CD4-positive, CD25-positive, alpha-beta regulatory T cell (primary cell): Measurements from ENCODE around the gene OR6V1. TPM values are rescaled to one million over a fixed set of nuclear protein-coding genes. Genes with fewer than 3 reads are reported as not detected.
"Not testable (repeated sequence)": the region's sequence is repeated elsewhere in the genome, so short reads cannot be mapped to it uniquely, and the experiment has no call there.

ENCODE experiments used
- ATAC-seq, 2 donors: fragments of 150-1000 bp; cut with Tn5 transposase; one replicate each; pipeline ENCODE4 v1.10.0; 2021; ENCODE audit warnings: low read depth in 2 of 2, moderate number of reproducible peaks in 2 of 2, moderate library complexity in 1 of 2
- DNase-seq, 3 donors: peaks; one replicate each; pipeline versions ENCODE4 v3.0.0 to v3.0.0-alpha.2; 2012 to 2022; ENCODE audit warnings: mixed read lengths in 1 of 3
- H3K27ac ChIP-seq: one replicate; pipeline ENCODE4 v1.7.0; 2013; ENCODE audit warnings: mild to moderate bottlenecking, low read length; ENCODE audit not compliant: insufficient read depth, poor library complexity, severe bottlenecking
- H3K27me3 ChIP-seq: one replicate; pipeline ENCODE4 v1.7.0; 2013; ENCODE audit warnings: low read length; ENCODE audit not compliant: control insufficient read depth, insufficient read depth
- H3K36me3 ChIP-seq: one replicate; pipeline ENCODE4 v1.7.0; 2013; ENCODE audit warnings: mild to moderate bottlenecking, low read length, moderate library complexity; ENCODE audit not compliant: control insufficient read depth, insufficient read depth
- H3K4me1 ChIP-seq: 2 replicates; pipeline ENCODE4 v1.7.0; 2013; ENCODE audit warnings: mild to moderate bottlenecking, low read length; ENCODE audit not compliant: insufficient read depth, control insufficient read depth, poor library complexity, severe bottlenecking
- H3K4me3 ChIP-seq: one replicate; pipeline ENCODE4 v1.7.0; 2013; ENCODE audit warnings: low read depth, mild to moderate bottlenecking, low read length, moderate library complexity
- H3K9me3 ChIP-seq, 2 experiments: 1 replicate in 1 of 2; 2 replicates in 1 of 2; pipeline ENCODE4 v1.7.0; 2013; ENCODE audit warnings: low read length in 2 of 2, mild to moderate bottlenecking in 1 of 2, moderate library complexity in 1 of 2; ENCODE audit not compliant: control insufficient read depth in 2 of 2
- H3K27ac Mint-ChIP-seq, 3 donors: one replicate each; pipeline ENCODE4 v1.8.0; 2020 to 2022; ENCODE audit warnings: mild to moderate bottlenecking in 3 of 3, mixed read lengths in 3 of 3, moderate library complexity in 2 of 3
- H3K27me3 Mint-ChIP-seq: one replicate; pipeline ENCODE4 v1.8.0; 2022; ENCODE audit warnings: mild to moderate bottlenecking, mixed read lengths
- H3K36me3 Mint-ChIP-seq: one replicate; pipeline ENCODE4 v1.8.0; 2020; ENCODE audit warnings: mixed read lengths
- H3K4me1 Mint-ChIP-seq, 4 donors: one replicate each; pipeline ENCODE4 v1.8.0; 2020 to 2022; ENCODE audit warnings: mixed read lengths in 4 of 4, mild to moderate bottlenecking in 1 of 4
- H3K4me3 Mint-ChIP-seq, 4 donors: one replicate each; pipeline ENCODE4 v1.8.0; 2020 to 2022; ENCODE audit warnings: mild to moderate bottlenecking in 4 of 4, mixed read lengths in 4 of 4, moderate library complexity in 3 of 4
- H3K9me3 Mint-ChIP-seq, 7 donors: one replicate each; pipeline ENCODE4 v1.8.0; 2020 to 2022; ENCODE audit warnings: mixed read lengths in 7 of 7, mild to moderate bottlenecking in 3 of 7, moderate library complexity in 2 of 7
- polyA plus RNA-seq, 4 donors: library from polyadenylated mRNA; unstranded; fragments of 300-500 nt; fragmentation: Illumina TruSeq; gene quantifications; one replicate each; pipeline ENCODE4 v1.2.3, GENCODE V29; 2021
- total RNA-seq: library from RNA; stranded (reverse); gene quantifications from one replicate; pipeline ENCODE4 v1.2.3, GENCODE V29; 2022

OR6V1 gene
- total and polyA plus RNA-seq, 5 donors from 2014 or later = not detected

- H3K27ac Mint-ChIP-seq = peak overlapping the region in 1 of 3 donors; percentile 16
Measured at GRCh38 chr7:143068446-143068845, 16.3 kb downstream of the OR6V1 start.

GRCh38 chr7:143069912-143070500, 17.9 kb downstream of the OR6V1 start:
- Histone ChIP-seq H3K9me3 (no peaks in the 10 kb centered on the region), H3K27ac (no peak overlapping the region), H3K4me1 (no peaks in the 10 kb centered on the region), H3K27me3 (no peaks in the 10 kb centered on the region), H3K36me3 (no peaks in the 10 kb centered on the region), H3K4me3 (no peak overlapping the region)
- DNase-seq (no peak), ATAC-seq (no peak)
- Mint-ChIP-seq H3K36me3 (no peaks in the 10 kb centered on the region), H3K27ac (no peak overlapping the region), H3K27me3 (peaks cover 4% of the 10 kb centered on the region), H3K4me1 (no peaks in the 10 kb centered on the region), H3K4me3 (no peak overlapping the region), H3K9me3 (no peaks in the 10 kb centered on the region)

More at GRCh38 chr7:143068446-143068845, 16.3 kb downstream of the OR6V1 start:
- Mint-ChIP-seq H3K9me3 (peaks cover 0 to 3% (median 0%) of the 10 kb centered on the region in 7 donors), H3K4me1 (no peaks in the 10 kb centered on the region), H3K27me3 (peaks cover 4% of the 10 kb centered on the region), H3K4me3 (no peak overlapping the region), H3K36me3 (no peaks in the 10 kb centered on the region)
- no peak for DNase-seq
- ATAC-seq = no peak
- no peak overlapping the region for H3K27ac ChIP-seq
- no peaks in the 10 kb centered on the region for H3K27me3 ChIP-seq
- no peaks in the 10 kb centered on the region for H3K4me1 ChIP-seq
- no peaks in the 10 kb centered on the region for H3K36me3 ChIP-seq
- H3K4me3 ChIP-seq = no peak overlapping the region
- no peaks in the 10 kb centered on the region for H3K9me3 ChIP-seq

- peaks cover 0 to 7% (median 0%) of the 10 kb centered on the region in 7 donors for H3K9me3 Mint-ChIP-seq
- no peak overlapping the region for H3K27ac Mint-ChIP-seq
- Histone ChIP-seq H3K27me3 (peaks cover 5% of the 10 kb centered on the region), H3K36me3 (no peaks in the 10 kb centered on the region), H3K9me3 (no peaks in the 10 kb centered on the region), H3K4me3 (no peak overlapping the region), H3K27ac (no peak overlapping the region), H3K4me1 (no peaks in the 10 kb centered on the region)
- ATAC-seq (no peak), DNase-seq (no peak)
- no peaks in the 10 kb centered on the region for H3K4me1 Mint-ChIP-seq
- no peaks in the 10 kb centered on the region for H3K36me3 Mint-ChIP-seq
- peaks cover 4% of the 10 kb centered on the region for H3K27me3 Mint-ChIP-seq
- H3K4me3 Mint-ChIP-seq = no peak overlapping the region
Measured at GRCh38 chr7:143073556-143073955, 21.4 kb downstream of the OR6V1 start.

DNA sequence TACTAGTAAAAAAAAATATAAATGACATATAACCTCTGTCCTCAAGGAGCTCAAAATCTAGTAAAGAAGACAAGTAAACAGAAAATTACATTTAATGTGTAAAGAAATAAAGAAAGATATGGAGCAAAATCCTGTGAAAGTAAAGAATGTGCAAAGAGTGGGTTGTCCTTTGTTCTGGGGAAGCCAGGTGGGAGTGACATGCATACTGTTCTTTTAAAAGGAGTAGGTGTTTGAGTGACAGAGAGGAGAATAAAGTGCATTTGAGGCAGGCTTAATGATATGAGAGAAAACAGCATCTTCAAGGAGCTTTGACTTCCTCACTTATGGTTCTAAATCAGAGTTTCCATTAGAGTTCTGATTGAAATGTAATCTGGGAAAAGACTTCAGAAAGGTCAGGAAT, 22.0 kb downstream of the OR6V1 start:
- DNase-seq = no peak
- Mint-ChIP-seq H3K27me3 (peaks cover 4% of the 10 kb centered on the region), H3K4me1 (no peaks in the 10 kb centered on the region), H3K36me3 (no peaks in the 10 kb centered on the region), H3K9me3 (peaks cover 0 to 10% (median 0%) of the 10 kb centered on the region in 7 donors), H3K27ac (no peak overlapping the region), H3K4me3 (no peak overlapping the region)
- no peak overlapping the region for H3K27ac ChIP-seq
- no peaks in the 10 kb centered on the region for H3K4me1 ChIP-seq
- ATAC-seq = no peak
- H3K4me3 ChIP-seq = no peak overlapping the region
- H3K9me3 ChIP-seq = no peaks in the 10 kb centered on the region
- no peaks in the 10 kb centered on the region for H3K36me3 ChIP-seq
- H3K27me3 ChIP-seq = peaks cover 5% of the 10 kb centered on the region

DNA sequence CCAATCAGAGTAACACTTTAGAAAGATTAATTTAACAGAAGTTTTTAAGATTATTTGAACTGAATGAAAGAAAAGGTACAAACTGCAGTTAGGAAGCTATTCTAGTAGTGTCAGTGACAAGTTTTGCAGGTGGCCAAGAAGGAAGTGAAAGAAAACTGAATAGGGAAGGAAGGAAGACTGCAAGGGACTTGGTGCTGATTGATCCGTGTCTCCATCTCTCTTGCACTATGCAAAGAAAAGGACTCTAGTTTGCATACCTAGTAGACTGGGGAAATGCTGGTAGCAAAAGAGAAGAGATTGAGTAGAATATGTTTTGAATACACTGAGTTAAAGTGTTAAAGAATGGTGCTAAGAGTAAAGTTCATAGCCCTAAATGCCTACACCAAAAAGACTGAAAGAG, 33.0 kb downstream of the OR6V1 start:
- Histone ChIP-seq H3K27me3 (peaks cover 3% of the 10 kb centered on the region), H3K9me3 (no peaks in the 10 kb centered on the region), H3K27ac (no peak overlapping the region), H3K36me3 (no peaks in the 10 kb centered on the region), H3K4me3 (no peak overlapping the region), H3K4me1 (no peaks in the 10 kb centered on the region)
- Mint-ChIP-seq H3K27me3 (peaks cover 12% of the 10 kb centered on the region), H3K4me3 (no peak overlapping the region), H3K9me3 (peaks cover under 1 to 9% (median 5%) of the 10 kb centered on the region in 7 donors), H3K4me1 (no peaks in the 10 kb centered on the region), H3K27ac (peak overlapping the region in 1 of 3 donors; percentile 57), H3K36me3 (no peaks in the 10 kb centered on the region)
- ATAC-seq = no peak
- DNase-seq = no peak

GRCh38 chr7:143085610-143086009, 33.5 kb downstream of the OR6V1 start:
- H3K27ac Mint-ChIP-seq, H3K9me3 Mint-ChIP-seq, H3K9me3 ChIP-seq, ATAC-seq, H3K36me3 Mint-ChIP-seq, DNase-seq, H3K27me3 ChIP-seq, H3K4me3 ChIP-seq, H3K4me1 ChIP-seq, H3K27ac ChIP-seq, H3K4me3 Mint-ChIP-seq, H3K4me1 Mint-ChIP-seq, H3K36me3 ChIP-seq: not testable (repeated sequence)
- peaks cover 12% of the 10 kb centered on the region for H3K27me3 Mint-ChIP-seq

- not testable (repeated sequence) for H3K4me3 ChIP-seq, H3K27ac ChIP-seq, H3K27ac Mint-ChIP-seq, H3K4me3 Mint-ChIP-seq, H3K36me3 ChIP-seq, H3K27me3 Mint-ChIP-seq, ATAC-seq, H3K36me3 Mint-ChIP-seq, H3K27me3 ChIP-seq, DNase-seq, H3K4me1 ChIP-seq, H3K4me1 Mint-ChIP-seq, H3K9me3 ChIP-seq
- peaks cover 0 to 18% (median 5%) of the 10 kb centered on the region in 7 donors for H3K9me3 Mint-ChIP-seq
Measured at GRCh38 chr7:143088549-143089231, 36.5 kb downstream of the OR6V1 start.

DNA sequence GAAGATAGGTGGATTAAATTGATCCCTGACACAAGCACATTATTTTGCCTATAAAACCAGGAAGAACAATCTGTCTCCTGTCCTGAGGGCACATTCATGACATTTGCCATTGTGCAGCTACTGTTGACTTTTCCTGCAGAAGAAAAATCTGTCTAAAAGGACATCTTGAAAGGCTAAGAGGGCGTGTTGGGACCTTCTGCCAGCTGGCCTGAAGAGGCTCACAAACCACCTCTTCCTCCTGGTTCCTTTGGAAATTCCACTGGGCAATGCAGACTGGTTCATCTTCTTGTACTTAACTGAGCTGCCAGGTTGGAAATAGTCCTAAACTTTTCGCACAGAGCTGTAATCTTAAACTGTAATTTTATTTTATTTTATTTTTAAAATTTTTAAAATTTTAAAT, 44.0 kb downstream of the OR6V1 start:
- no peak overlapping the region for H3K4me3 Mint-ChIP-seq
- H3K27ac Mint-ChIP-seq = no peak overlapping the region
- Histone ChIP-seq H3K36me3 (no peaks in the 10 kb centered on the region), H3K4me3 (no peak overlapping the region), H3K4me1 (no peaks in the 10 kb centered on the region), H3K27ac (no peak overlapping the region), H3K9me3 (peaks cover 12 to 18% of the 10 kb centered on the region in 2 experiments), H3K27me3 (no peaks in the 10 kb centered on the region)
- ATAC-seq (no peak), DNase-seq (no peak)
- peaks cover 5% of the 10 kb centered on the region for H3K27me3 Mint-ChIP-seq
- peaks cover under 1% of the 10 kb centered on the region for H3K36me3 Mint-ChIP-seq
- no peaks in the 10 kb centered on the region for H3K4me1 Mint-ChIP-seq
- peaks cover 2 to 42% (median 5%) of the 10 kb centered on the region in 7 donors for H3K9me3 Mint-ChIP-seq
